Progenitor cell of endocrine pancreas (in vitro differentiated cells): Measurements from ENCODE around the gene CLEC4E. TPM values are rescaled to one million over a fixed set of nuclear protein-coding genes. Genes with fewer than 3 reads are reported as not detected.
"Not testable (repeated sequence)": the region's sequence is repeated elsewhere in the genome, so short reads cannot be mapped to it uniquely, and the experiment has no call there.

Source experiments
- DNase-seq: peaks from one replicate; pipeline ENCODE4 v3.0.0; 2021; ENCODE audit warnings: low spot score; ENCODE audit not compliant: unreplicated experiment
- H3K27ac Mint-ChIP-seq: 2 replicates; pipeline ENCODE4 v1.8.0; 2021; ENCODE audit warnings: mild to moderate bottlenecking, moderate library complexity, mixed read lengths
- H3K27me3 Mint-ChIP-seq: 2 replicates; pipeline ENCODE4 v1.8.0; 2021; ENCODE audit warnings: mixed read lengths
- H3K36me3 Mint-ChIP-seq: 2 replicates; pipeline ENCODE4 v1.8.0; 2022; ENCODE audit warnings: mixed read lengths; ENCODE audit not compliant: insufficient read depth
- H3K4me1 Mint-ChIP-seq: 2 replicates; pipeline ENCODE4 v1.8.0; 2021; ENCODE audit warnings: low read depth, mixed read lengths
- H3K4me3 Mint-ChIP-seq: 2 replicates; pipeline ENCODE4 v1.8.0; 2021; ENCODE audit warnings: low read depth, mild to moderate bottlenecking, moderate library complexity, mixed read lengths
- H3K9me3 Mint-ChIP-seq: 2 replicates; pipeline ENCODE4 v1.8.0; 2021; ENCODE audit warnings: low read depth, mixed read lengths
- long read RNA-seq: library from polyadenylated mRNA; unstranded; transcript quantifications from one replicate; pipeline ENCODE4 v2.0.0, GENCODE V29; 2020
- total RNA-seq: library from RNA; stranded (reverse); gene quantifications from 2 replicates; pipeline ENCODE4 v1.2.1, GENCODE V29; 2021
- TF ChIP-seq, protein P1 (sequence below): fragments of 200-600 bp; sonication (generic); IDR thresholded peaks from one replicate; pipeline ENCODE4 v1.5.0; 2021; ENCODE audit warnings: antibody characterized with exemption, mild to moderate bottlenecking; ENCODE audit not compliant: unreplicated experiment

The CLEC4E gene, protein sequence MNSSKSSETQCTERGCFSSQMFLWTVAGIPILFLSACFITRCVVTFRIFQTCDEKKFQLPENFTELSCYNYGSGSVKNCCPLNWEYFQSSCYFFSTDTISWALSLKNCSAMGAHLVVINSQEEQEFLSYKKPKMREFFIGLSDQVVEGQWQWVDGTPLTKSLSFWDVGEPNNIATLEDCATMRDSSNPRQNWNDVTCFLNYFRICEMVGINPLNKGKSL
- not detected in 2 replicates for total RNA-seq
- long read RNA-seq = 0 reads

DNA sequence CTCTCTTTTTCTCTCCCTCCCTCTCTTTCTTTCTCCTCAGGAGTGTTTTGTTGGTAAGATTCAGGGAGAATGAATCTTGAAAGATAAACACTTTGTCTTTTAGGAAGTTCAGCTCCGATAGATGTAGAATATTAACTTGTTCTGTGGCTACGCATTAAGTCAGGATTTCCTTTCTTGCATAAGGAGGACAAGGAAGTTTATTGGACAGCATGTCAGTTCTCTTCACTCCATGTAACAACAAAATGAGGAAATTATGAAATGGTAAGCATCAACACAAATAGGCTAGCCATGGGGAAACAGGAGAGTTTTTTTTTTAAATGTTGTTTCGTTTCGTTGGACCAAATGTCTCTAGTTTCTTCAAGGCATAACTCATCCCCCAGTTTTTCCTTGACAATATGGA, at the start of gene CLEC4E:
CLEC4E (minus strand) TSS at position 75 of the 400 bp plus-strand sequence. CDS start 108 bp downstream, outside the sequence.
- H3K4me1 Mint-ChIP-seq, H3K4me3 Mint-ChIP-seq, H3K36me3 Mint-ChIP-seq, DNase-seq, H3K9me3 Mint-ChIP-seq: not testable (repeated sequence)
- Mint-ChIP-seq H3K27ac (peak within 1 kb of the TSS; percentile 11), H3K27me3 (peaks cover 49% of the 10 kb centered on the region)

DNA sequence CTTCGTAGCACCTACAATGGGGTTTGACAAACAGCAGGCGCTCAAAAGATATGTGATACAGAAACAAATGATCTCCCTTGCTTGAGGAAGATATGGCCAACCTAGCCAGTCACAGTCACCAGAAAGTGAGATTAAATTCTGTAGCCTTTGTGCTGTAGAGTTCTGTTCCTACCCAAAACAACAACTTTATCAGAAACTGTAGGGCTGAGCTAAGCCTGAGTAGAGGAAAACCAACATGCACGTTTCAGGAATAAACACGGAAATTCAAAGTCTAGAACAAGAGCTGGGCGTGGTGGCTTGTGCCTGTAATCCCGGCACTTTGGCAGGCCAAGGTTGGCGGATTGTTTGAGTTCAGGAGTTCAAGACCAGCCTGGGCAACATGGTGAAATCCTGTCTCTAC, 49.0 kb upstream of the CLEC4E start:
- H3K27me3 Mint-ChIP-seq = peaks cover 30% of the 10 kb centered on the region
- DNase-seq = no peak
- no peaks in the 10 kb centered on the region for H3K36me3 Mint-ChIP-seq
- peaks cover 3% of the 10 kb centered on the region for H3K4me1 Mint-ChIP-seq
- H3K9me3 Mint-ChIP-seq = no peaks in the 10 kb centered on the region
- TF ChIP-seq, protein P1, sequence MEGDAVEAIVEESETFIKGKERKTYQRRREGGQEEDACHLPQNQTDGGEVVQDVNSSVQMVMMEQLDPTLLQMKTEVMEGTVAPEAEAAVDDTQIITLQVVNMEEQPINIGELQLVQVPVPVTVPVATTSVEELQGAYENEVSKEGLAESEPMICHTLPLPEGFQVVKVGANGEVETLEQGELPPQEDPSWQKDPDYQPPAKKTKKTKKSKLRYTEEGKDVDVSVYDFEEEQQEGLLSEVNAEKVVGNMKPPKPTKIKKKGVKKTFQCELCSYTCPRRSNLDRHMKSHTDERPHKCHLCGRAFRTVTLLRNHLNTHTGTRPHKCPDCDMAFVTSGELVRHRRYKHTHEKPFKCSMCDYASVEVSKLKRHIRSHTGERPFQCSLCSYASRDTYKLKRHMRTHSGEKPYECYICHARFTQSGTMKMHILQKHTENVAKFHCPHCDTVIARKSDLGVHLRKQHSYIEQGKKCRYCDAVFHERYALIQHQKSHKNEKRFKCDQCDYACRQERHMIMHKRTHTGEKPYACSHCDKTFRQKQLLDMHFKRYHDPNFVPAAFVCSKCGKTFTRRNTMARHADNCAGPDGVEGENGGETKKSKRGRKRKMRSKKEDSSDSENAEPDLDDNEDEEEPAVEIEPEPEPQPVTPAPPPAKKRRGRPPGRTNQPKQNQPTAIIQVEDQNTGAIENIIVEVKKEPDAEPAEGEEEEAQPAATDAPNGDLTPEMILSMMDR = no peak
- no peak overlapping the region for H3K4me3 Mint-ChIP-seq
- no peak overlapping the region for H3K27ac Mint-ChIP-seq

DNA sequence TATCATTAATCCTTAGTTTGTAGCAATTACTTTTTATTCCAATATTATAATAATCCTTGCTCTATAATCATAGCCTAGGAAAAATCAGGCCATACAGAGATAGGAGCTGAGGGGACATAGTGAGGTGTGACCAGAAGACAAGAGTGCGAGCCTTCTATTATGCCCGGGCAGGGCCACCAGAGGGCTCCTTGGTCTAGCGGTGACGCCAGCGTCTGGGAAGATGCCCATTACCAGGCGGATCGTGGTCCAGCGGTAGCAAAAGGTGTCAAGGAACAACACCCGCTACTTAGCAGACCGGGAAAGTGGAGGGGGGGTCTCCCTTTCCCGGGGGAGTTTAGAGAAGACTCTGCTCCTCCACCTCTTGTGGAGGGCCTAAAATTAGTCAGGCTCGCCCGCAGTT, 43.8 kb upstream of the CLEC4E start:
- DNase-seq, H3K36me3 Mint-ChIP-seq: not testable (repeated sequence)
- H3K27me3 Mint-ChIP-seq = peaks cover 17% of the 10 kb centered on the region

DNA sequence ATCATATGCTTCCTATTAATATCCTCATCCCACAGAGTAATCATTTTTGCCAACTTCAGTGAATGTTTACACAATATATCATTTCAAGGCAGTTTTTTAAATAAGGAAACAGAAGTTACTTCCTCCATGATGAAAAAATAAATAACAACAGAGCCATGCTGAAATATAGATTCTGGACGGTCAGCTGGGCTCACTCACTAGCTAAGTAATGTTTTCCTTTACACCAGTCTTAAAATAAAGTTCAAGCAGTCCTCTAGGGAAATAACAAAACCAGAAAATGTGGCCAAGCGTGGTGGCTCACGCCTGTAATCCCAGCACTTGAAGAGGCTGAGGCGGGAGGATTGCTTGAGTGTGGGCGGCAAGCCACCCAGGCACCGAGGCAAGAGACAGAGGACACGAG, 43.3 kb upstream of the CLEC4E start:
- Mint-ChIP-seq H3K27me3 (peaks cover 14% of the 10 kb centered on the region), H3K4me1 (peaks cover 10% of the 10 kb centered on the region), H3K27ac (no peak overlapping the region), H3K9me3 (no peaks in the 10 kb centered on the region), H3K4me3 (no peak overlapping the region), H3K36me3 (no peaks in the 10 kb centered on the region)
- TF ChIP-seq, protein P1 = no peak
- DNase-seq = no peak

More for the DNA sequence above, 43.8 kb upstream of the CLEC4E start:
- not testable (repeated sequence) for H3K9me3 Mint-ChIP-seq, H3K27ac Mint-ChIP-seq, H3K4me1 Mint-ChIP-seq, H3K4me3 Mint-ChIP-seq

DNA sequence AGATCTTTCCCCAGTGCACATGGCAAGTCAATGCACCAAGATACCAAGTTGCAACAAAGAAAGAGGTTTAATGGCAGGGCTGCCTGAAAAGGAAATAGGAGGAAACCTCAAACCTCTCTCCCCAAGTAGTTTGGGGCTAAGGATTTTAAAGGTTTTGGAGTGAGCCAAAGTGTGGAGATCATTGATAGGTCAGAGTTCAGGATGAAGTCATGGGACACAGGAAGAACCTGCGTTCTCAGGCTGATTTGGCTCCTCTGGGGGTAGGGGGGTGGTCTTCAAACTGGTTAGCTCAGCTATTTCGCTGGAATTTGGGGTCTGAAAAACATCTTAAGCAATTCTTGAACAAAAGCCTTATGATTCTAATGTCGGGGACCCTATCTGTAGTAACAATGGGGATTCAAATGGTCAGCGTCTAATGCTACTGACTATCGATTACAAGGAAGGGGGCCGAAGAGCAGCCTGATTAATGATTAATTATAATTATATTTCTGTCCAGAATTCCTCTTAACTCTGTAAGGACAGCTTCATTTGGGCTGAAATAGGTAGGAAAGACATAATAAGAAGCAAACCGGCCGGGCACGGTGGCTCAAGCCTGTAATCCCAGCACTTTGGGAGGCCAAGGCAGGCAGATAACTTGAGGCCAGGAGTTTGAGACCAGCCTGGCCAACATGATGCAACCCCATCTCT, 40.5 kb upstream of the CLEC4E start:
- Mint-ChIP-seq H3K27ac (peak overlapping the region; percentile 29), H3K27me3 (peaks cover 22% of the 10 kb centered on the region), H3K4me3 (no peak overlapping the region), H3K4me1 (peaks cover 10% of the 10 kb centered on the region), H3K36me3 (no peaks in the 10 kb centered on the region), H3K9me3 (no peaks in the 10 kb centered on the region)
- no peak for DNase-seq
- TF ChIP-seq, protein P1 = no peak

DNA sequence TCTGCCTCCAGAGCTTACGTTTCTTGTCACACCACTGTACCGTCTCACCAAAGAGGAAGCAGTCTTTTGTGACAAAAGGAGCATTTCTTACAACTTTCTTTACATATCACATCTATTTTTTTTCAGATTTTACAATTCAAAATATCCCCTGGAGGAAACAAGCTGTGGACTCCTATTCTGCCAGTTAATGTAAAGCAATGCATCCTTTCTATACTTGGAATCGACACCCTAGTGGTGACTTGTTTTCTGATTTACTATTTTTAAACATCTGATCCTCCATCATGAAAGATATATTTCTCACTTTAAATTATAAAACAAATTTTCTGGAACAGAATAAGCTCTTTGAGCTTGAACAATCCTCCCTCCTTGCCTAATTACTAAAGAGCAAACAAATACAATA, 37.2 kb upstream of the CLEC4E start:
- Mint-ChIP-seq H3K4me1 (peaks cover 11% of the 10 kb centered on the region), H3K9me3 (no peaks in the 10 kb centered on the region), H3K4me3 (no peak overlapping the region), H3K36me3 (no peaks in the 10 kb centered on the region), H3K27me3 (peaks cover 37% of the 10 kb centered on the region), H3K27ac (no peak overlapping the region)
- no peak for DNase-seq
- TF ChIP-seq, protein P1 = peak; percentile 17
